Neuronal stem cell (in vitro differentiated cells): ENCODE measurements around the gene WNT3.

Source experiments
- DNase-seq: peaks from one replicate; pipeline ENCODE4 v3.0.0-alpha.2; 2013; ENCODE audit warnings: low spot score
- H2AFZ ChIP-seq: one replicate; pipeline ENCODE4 v1.6.1; 2013; ENCODE audit warnings: mild to moderate bottlenecking, low read length, inconsistent platforms
- H2AK5ac ChIP-seq: 2 replicates; pipeline ENCODE4 v1.6.1; 2013; ENCODE audit warnings: low read depth, mild to moderate bottlenecking, inconsistent platforms, low read length, moderate library complexity, mixed read lengths
- H2BK120ac ChIP-seq: 2 replicates; pipeline ENCODE4 v1.6.1; 2013; ENCODE audit warnings: low read depth, mild to moderate bottlenecking, inconsistent platforms, low read length, moderate library complexity, mixed read lengths
- H2BK12ac ChIP-seq: one replicate; pipeline ENCODE4 v1.6.1; 2013; ENCODE audit warnings: low read length, inconsistent platforms
- H2BK15ac ChIP-seq: 2 replicates; pipeline ENCODE4 v1.6.1; 2013; ENCODE audit warnings: mild to moderate bottlenecking, low read length, inconsistent platforms, mixed read lengths
- H2BK5ac ChIP-seq: one replicate; pipeline ENCODE4 v1.6.1; 2013; ENCODE audit warnings: inconsistent platforms, mild to moderate bottlenecking, low read length, moderate library complexity
- H3K14ac ChIP-seq: one replicate; pipeline ENCODE4 v1.6.1; 2013; ENCODE audit warnings: low read length, inconsistent platforms
- H3K18ac ChIP-seq: 2 replicates; pipeline ENCODE4 v1.6.1; 2013; ENCODE audit warnings: low read length, inconsistent platforms
- H3K23ac ChIP-seq: 2 replicates; pipeline ENCODE4 v1.6.1; 2013; ENCODE audit warnings: low read depth, mild to moderate bottlenecking, mixed read lengths, low read length, inconsistent platforms; ENCODE audit not compliant: poor library complexity
- H3K27ac ChIP-seq: replicated peaks from 3 replicates; pipeline ENCODE4 v1.5.1; 2013; ENCODE audit warnings: low read length, inconsistent platforms
- H3K27me3 ChIP-seq, 3 experiments: 2 replicates each; pipeline ENCODE4 v1.6.1; 2013; ENCODE audit warnings: low read length in 3 of 3, mild to moderate bottlenecking in 2 of 3, inconsistent platforms in 1 of 3, low read depth in 1 of 3, mixed read lengths in 1 of 3, moderate library complexity in 1 of 3; ENCODE audit not compliant: control insufficient read depth in 3 of 3, insufficient read depth in 3 of 3
- H3K36me3 ChIP-seq, 2 donors: replicated peaks in 1 of 2; 2 replicates each; pipeline ENCODE4 v1.6.1; 2013; ENCODE audit warnings: low read length in 2 of 2; ENCODE audit not compliant: control insufficient read depth in 2 of 2, insufficient read depth in 2 of 2
- H3K4ac ChIP-seq: 2 replicates; pipeline ENCODE4 v1.6.1; 2013; ENCODE audit warnings: inconsistent platforms, mild to moderate bottlenecking, low read length, moderate library complexity
- H3K4me1 ChIP-seq, 2 donors: 1 replicate in 1 of 2; 2 replicates in 1 of 2; pipeline ENCODE4 v1.6.1; 2013; ENCODE audit warnings: low read length in 2 of 2, low read depth in 1 of 2; ENCODE audit not compliant: control insufficient read depth in 2 of 2, insufficient read depth in 1 of 2
- H3K4me2 ChIP-seq: one replicate; pipeline ENCODE4 v1.6.1; 2013; ENCODE audit warnings: mild to moderate bottlenecking, low read length, inconsistent platforms; ENCODE audit not compliant: insufficient read depth, poor library complexity, severe bottlenecking
- H3K4me3 ChIP-seq, 2 donors: 2 replicates each; pipeline ENCODE4 v1.5.1; 2013; ENCODE audit warnings: low read length in 2 of 2, mild to moderate bottlenecking in 2 of 2, inconsistent platforms in 1 of 2, moderate library complexity in 1 of 2
- H3K79me1 ChIP-seq: one replicate; pipeline ENCODE4 v1.6.1; 2013; ENCODE audit warnings: low read depth, mild to moderate bottlenecking, inconsistent platforms, low read length, moderate library complexity
- H3K9ac ChIP-seq: one replicate; pipeline ENCODE4 v1.6.1; 2013; ENCODE audit warnings: mild to moderate bottlenecking, low read depth, low read length, inconsistent platforms; ENCODE audit not compliant: poor library complexity
- H3K9me3 ChIP-seq, 2 donors: replicated peaks in 1 of 2; 2 replicates each; pipeline versions ENCODE3 to v1.6.1; 2013; ENCODE audit warnings: low read length in 2 of 2, mild to moderate bottlenecking in 2 of 2, inconsistent platforms in 1 of 2, low read depth in 1 of 2, mixed read lengths in 1 of 2, moderate library complexity in 1 of 2; ENCODE audit not compliant: control insufficient read depth in 2 of 2, insufficient read depth in 1 of 2
- H4K8ac ChIP-seq: one replicate; pipeline ENCODE4 v1.6.1; 2013; ENCODE audit warnings: low read depth, mild to moderate bottlenecking, inconsistent platforms, low read length, moderate library complexity
- H4K91ac ChIP-seq: one replicate; pipeline ENCODE4 v1.6.1; 2013; ENCODE audit warnings: low read length, low read depth, mild to moderate bottlenecking, inconsistent platforms; ENCODE audit not compliant: poor library complexity
- WGBS, 2 donors: extraction: QIAGEN DNeasy Blood & Tissue Kit; methylation state at CpG; one replicate each; pipeline ENCODE4 v1.1.7; 2013; ENCODE audit warnings: missing lambda C conversion rate in 2 of 2, mixed read lengths in 1 of 2; ENCODE audit not compliant: insufficient read length in 2 of 2, insufficient replicate concordance in 1 of 2; ENCODE audit errors: extremely low coverage in 2 of 2; 5-methylcytosine and 5-hydroxymethylcytosine counted together

WNT3 gene

GRCh38 chr17:46783031-46783593 lies 35.4 kb downstream of the WNT3 start:
- H3K4me1 ChIP-seq = peaks cover 11 to 18% of the 10 kb centered on the region in 2 donors

GRCh38 chr17:46782250-46782953 lies 36.1 kb downstream of the WNT3 start:
- H3K4me3 ChIP-seq = no peak overlapping the region
- H3K36me3 ChIP-seq = no peaks in the 10 kb centered on the region
- no peak overlapping the region for H3K4ac ChIP-seq
- H3K27ac ChIP-seq = no peak overlapping the region
- peak overlapping the region; percentile 2 for H2AK5ac ChIP-seq
- no peak overlapping the region for H4K91ac ChIP-seq
- H2BK15ac ChIP-seq = no peak overlapping the region
- no peak for DNase-seq
- no peak overlapping the region for H4K8ac ChIP-seq
- peaks cover 15 to 19% of the 10 kb centered on the region in 2 donors for H3K4me1 ChIP-seq
- no peak overlapping the region for H2AFZ ChIP-seq
- no peaks in the 10 kb centered on the region for H3K9me3 ChIP-seq
- H3K18ac ChIP-seq = no peak overlapping the region
- no peak overlapping the region for H2BK5ac ChIP-seq
- H3K4me2 ChIP-seq = no peak overlapping the region
- H3K79me1 ChIP-seq = no peaks in the 10 kb centered on the region
- no peak overlapping the region for H3K14ac ChIP-seq
- peaks cover 0 to 6% (median 0%) of the 10 kb centered on the region in 3 experiments for H3K27me3 ChIP-seq
- H2BK12ac ChIP-seq = no peak overlapping the region
- H3K23ac ChIP-seq = no peak overlapping the region
- no CpG with 5 or more reads among the region's 9 CpGs for WGBS, 2 donors
- no peak overlapping the region for H2BK120ac ChIP-seq
- no peak overlapping the region for H3K9ac ChIP-seq

More at GRCh38 chr17:46783031-46783593, 35.4 kb downstream of the WNT3 start:
- no peak overlapping the region for H3K4ac ChIP-seq
- no peaks in the 10 kb centered on the region for H3K36me3 ChIP-seq
- no peaks in the 10 kb centered on the region for H3K9me3 ChIP-seq
- no peak overlapping the region for H3K4me2 ChIP-seq
- no peak overlapping the region for H4K91ac ChIP-seq
- H3K18ac ChIP-seq = no peak overlapping the region
- H3K27ac ChIP-seq = no peak overlapping the region
- no peak overlapping the region for H2BK15ac ChIP-seq
- H2AFZ ChIP-seq = no peak overlapping the region
- H2BK12ac ChIP-seq = no peak overlapping the region
- H2BK120ac ChIP-seq = no peak overlapping the region
- H4K8ac ChIP-seq = no peak overlapping the region
- DNase-seq = no peak
- H3K23ac ChIP-seq = no peak overlapping the region
- H3K9ac ChIP-seq = no peak overlapping the region
- no peak overlapping the region for H2BK5ac ChIP-seq
- no peak overlapping the region for H3K4me3 ChIP-seq
- no CpG with 5 or more reads among the region's 7 CpGs for WGBS, 2 donors
- H3K27me3 ChIP-seq = peaks cover 0 to 6% (median 0%) of the 10 kb centered on the region in 3 experiments
- no peaks in the 10 kb centered on the region for H3K79me1 ChIP-seq
- H2AK5ac ChIP-seq = peak overlapping the region; percentile 79
- H3K14ac ChIP-seq = no peak overlapping the region

GRCh38 chr17:46780003-46780373 lies 38.5 kb downstream of the WNT3 start:
- Histone ChIP-seq H3K4me3 (no peak overlapping the region), H2BK12ac (peak overlapping the region; percentile 32), H3K14ac (no peak overlapping the region), H2BK5ac (no peak overlapping the region), H4K8ac (no peak overlapping the region), H3K18ac (peak overlapping the region; percentile 66), H4K91ac (no peak overlapping the region), H3K4me2 (no peak overlapping the region), H2AFZ (no peak overlapping the region), H2AK5ac (peak overlapping the region; percentile 72), H3K79me1 (no peaks in the 10 kb centered on the region), H3K27ac (no peak overlapping the region), H3K9ac (no peak overlapping the region), H2BK120ac (no peak overlapping the region), H3K36me3 (peaks cover 0 to 5% of the 10 kb centered on the region in 2 donors), H3K4me1 (peaks cover 8 to 15% of the 10 kb centered on the region in 2 donors), H2BK15ac (no peak overlapping the region), H3K27me3 (peaks cover 0 to 2% (median 0%) of the 10 kb centered on the region in 3 experiments), H3K4ac (no peak overlapping the region), H3K23ac (peak overlapping the region; percentile 32), H3K9me3 (no peaks in the 10 kb centered on the region)
- WGBS, 2 donors = no CpG with 5 or more reads among the region's 5 CpGs
- no peak for DNase-seq
